Type B pancreatic cell (in vitro differentiated cells): Measurements from ENCODE around the gene NSUN2. TPM values are rescaled to one million over a fixed set of nuclear protein-coding genes. Genes with fewer than 3 reads are reported as not detected.
A peak's percentile ranks its signal among the peaks of the same experiment; 100 is the strongest.

Source experiments
- DNase-seq: peaks from one replicate; pipeline ENCODE4 v3.0.0; 2021; ENCODE audit warnings: mixed read lengths; ENCODE audit not compliant: unreplicated experiment; ENCODE audit errors: extremely low spot score
- H3K27ac Mint-ChIP-seq: 2 replicates; pipeline ENCODE4 v1.8.0; 2021; ENCODE audit warnings: mild to moderate bottlenecking, mixed read lengths
- H3K27me3 Mint-ChIP-seq: 2 replicates; pipeline ENCODE4 v1.8.0; 2021; ENCODE audit warnings: mixed read lengths
- H3K36me3 Mint-ChIP-seq: 2 replicates; pipeline ENCODE4 v1.8.0; 2021; ENCODE audit warnings: mixed read lengths
- H3K4me1 Mint-ChIP-seq: one replicate; pipeline ENCODE4 v1.8.0; 2021; ENCODE audit warnings: mixed read lengths; ENCODE audit not compliant: unreplicated experiment
- H3K4me3 Mint-ChIP-seq: 2 replicates; pipeline ENCODE4 v1.8.0; 2021; ENCODE audit warnings: mild to moderate bottlenecking, mixed read lengths
- H3K9me3 Mint-ChIP-seq: 2 replicates; pipeline ENCODE4 v1.8.0; 2021; ENCODE audit warnings: mixed read lengths
- CTCF ChIP-seq: fragments of 200-600 bp; sonication (generic); conservative IDR thresholded peaks from 2 replicates; pipeline ENCODE4 v1.5.0; 2021; ENCODE audit warnings: antibody characterized with exemption, mild to moderate bottlenecking
- long read RNA-seq: library from polyadenylated mRNA; unstranded; transcript quantifications from one replicate; pipeline ENCODE4 v2.0.0, GENCODE V29; 2020
- total RNA-seq: library from RNA; stranded (reverse); gene quantifications from 2 replicates; pipeline ENCODE4 v1.2.1, GENCODE V29; 2021; ENCODE audit warnings: low replicate concordance

Gene NSUN2
- 59.8 and 63.4 TPM in 2 replicates for total RNA-seq
- long read RNA-seq, transcript NSUN2-201 (19 exons, 3,303 nt): major isoform, 21 of 61 reads
- long read RNA-seq, partial matches to known transcripts: 28 of 61 reads
- long read RNA-seq, other reads (novel, unspliced or antisense): 8 of 61 reads

- no peaks in the 10 kb centered on the region for H3K9me3 Mint-ChIP-seq
- DNase-seq: peak; percentile 96
- H3K27me3 Mint-ChIP-seq: no peaks in the 10 kb centered on the region
- H3K4me3 Mint-ChIP-seq: peak within 1 kb of the TSS; percentile 100
- no peak for TF ChIP-seq CTCF
- H3K4me1 Mint-ChIP-seq: peaks cover 29% of the 10 kb centered on the region
- peak within 1 kb of the TSS; percentile 96 for H3K27ac Mint-ChIP-seq
- peaks cover 28% of the 10 kb centered on the region for H3K36me3 Mint-ChIP-seq
Measured at GRCh38 chr5:6632888-6633468, at the start of gene NSUN2, which contains the start of gene SRD5A1. Gene NSUN2 (minus strand): TSS chr5:6633044. CDS start chr5:6632979, 65 bp downstream. Gene SRD5A1 (plus strand): TSS chr5:6633440. CDS start chr5:6633577, 137 bp downstream.

GRCh38 chr5:6682239-6682638 is 49.4 kb upstream of the NSUN2 start:
- no peak overlapping the region for H3K4me3 Mint-ChIP-seq
- no peak overlapping the region for H3K27ac Mint-ChIP-seq
- H3K36me3 Mint-ChIP-seq: no peaks in the 10 kb centered on the region
- peaks cover 15% of the 10 kb centered on the region for H3K27me3 Mint-ChIP-seq
- no peaks in the 10 kb centered on the region for H3K9me3 Mint-ChIP-seq
- DNase-seq: no peak
- no peak for TF ChIP-seq CTCF
- H3K4me1 Mint-ChIP-seq: no peaks in the 10 kb centered on the region

GRCh38 chr5:6681682-6682081 is 48.8 kb upstream of the NSUN2 start:
- no peaks in the 10 kb centered on the region for H3K36me3 Mint-ChIP-seq
- H3K4me1 Mint-ChIP-seq: no peaks in the 10 kb centered on the region
- no peak for TF ChIP-seq CTCF
- H3K4me3 Mint-ChIP-seq: no peak overlapping the region
- H3K27me3 Mint-ChIP-seq: peaks cover 13% of the 10 kb centered on the region
- no peak overlapping the region for H3K27ac Mint-ChIP-seq
- H3K9me3 Mint-ChIP-seq: peaks cover 1% of the 10 kb centered on the region
- DNase-seq: no peak

- Mint-ChIP-seq H3K27me3 (peaks cover 8% of the 10 kb centered on the region), H3K4me1 (no peaks in the 10 kb centered on the region), H3K9me3 (peaks cover 9% of the 10 kb centered on the region), H3K36me3 (no peaks in the 10 kb centered on the region), H3K27ac (no peak overlapping the region), H3K4me3 (no peak overlapping the region)
- TF ChIP-seq CTCF: no peak
- no peak for DNase-seq
Measured at GRCh38 chr5:6680922-6681321, 48.1 kb upstream of the NSUN2 start.

- peaks cover 8% of the 10 kb centered on the region for H3K27me3 Mint-ChIP-seq
Measured at GRCh38 chr5:6678385-6678784, 45.5 kb upstream of the NSUN2 start.

More at GRCh38 chr5:6678385-6678784, 45.5 kb upstream of the NSUN2 start:
- TF ChIP-seq CTCF: no peak
- Mint-ChIP-seq H3K9me3 (peaks cover 16% of the 10 kb centered on the region), H3K4me3 (no peak overlapping the region), H3K4me1 (no peaks in the 10 kb centered on the region), H3K27ac (no peak overlapping the region), H3K36me3 (peaks cover 2% of the 10 kb centered on the region)
- DNase-seq: no peak
